Globus pallidus (tissue), 1 donor: ENCODE measurements around the gene RFT1.

Experiments used
- DNase-seq: peaks from one replicate; pipeline ENCODE4 v3.0.0-alpha.2; 2015; ENCODE audit warnings: low spot score

The RFT1 gene, protein sequence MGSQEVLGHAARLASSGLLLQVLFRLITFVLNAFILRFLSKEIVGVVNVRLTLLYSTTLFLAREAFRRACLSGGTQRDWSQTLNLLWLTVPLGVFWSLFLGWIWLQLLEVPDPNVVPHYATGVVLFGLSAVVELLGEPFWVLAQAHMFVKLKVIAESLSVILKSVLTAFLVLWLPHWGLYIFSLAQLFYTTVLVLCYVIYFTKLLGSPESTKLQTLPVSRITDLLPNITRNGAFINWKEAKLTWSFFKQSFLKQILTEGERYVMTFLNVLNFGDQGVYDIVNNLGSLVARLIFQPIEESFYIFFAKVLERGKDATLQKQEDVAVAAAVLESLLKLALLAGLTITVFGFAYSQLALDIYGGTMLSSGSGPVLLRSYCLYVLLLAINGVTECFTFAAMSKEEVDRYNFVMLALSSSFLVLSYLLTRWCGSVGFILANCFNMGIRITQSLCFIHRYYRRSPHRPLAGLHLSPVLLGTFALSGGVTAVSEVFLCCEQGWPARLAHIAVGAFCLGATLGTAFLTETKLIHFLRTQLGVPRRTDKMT

DNA sequence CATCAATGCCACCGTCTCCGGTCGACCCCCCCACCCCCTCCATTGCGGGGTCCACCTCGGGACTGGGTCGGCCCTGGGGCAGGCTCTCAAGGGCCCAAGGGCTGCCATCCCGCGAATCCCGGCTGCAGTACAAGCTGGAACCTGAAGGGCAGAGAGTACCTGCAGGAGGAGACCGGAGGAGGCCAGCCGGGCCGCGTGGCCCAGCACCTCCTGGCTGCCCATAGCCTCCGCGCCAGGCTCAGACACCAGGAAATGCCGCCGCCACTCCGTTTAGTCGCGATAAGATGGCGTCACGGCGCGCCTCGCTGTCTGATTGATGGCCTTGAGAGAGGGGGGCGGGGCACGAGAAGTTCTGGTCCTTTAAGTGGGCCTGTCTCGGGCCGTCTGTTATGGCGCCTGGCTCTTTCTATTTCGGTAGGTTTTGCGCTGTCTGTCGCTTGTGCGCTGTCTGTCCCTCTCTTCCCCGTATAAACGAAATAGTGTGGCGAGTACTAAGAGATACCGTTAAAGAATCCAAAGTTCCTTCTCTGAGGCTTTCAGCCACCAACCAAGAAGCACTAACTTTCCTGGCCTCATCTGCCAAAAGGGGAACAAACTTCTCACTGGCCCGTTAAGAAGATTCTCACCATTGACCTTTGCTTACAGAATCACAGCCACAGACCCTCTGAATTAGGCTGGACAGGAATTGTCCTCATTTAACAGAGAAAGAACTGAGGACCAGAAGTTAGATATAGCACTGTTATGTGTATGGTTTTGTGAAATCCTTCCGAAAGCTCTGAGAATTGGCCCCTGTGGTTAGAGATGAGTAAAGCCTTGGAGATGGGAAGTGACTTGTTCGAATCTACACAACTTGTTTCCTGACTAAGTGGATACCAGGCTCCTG, at the start of gene RFT1:
TSS of gene RFT1 (minus strand) at position 257 of the 883 bp plus-strand sequence. CDS start at position 222, 35 bp downstream.
- peak; percentile 94 for DNase-seq

DNA sequence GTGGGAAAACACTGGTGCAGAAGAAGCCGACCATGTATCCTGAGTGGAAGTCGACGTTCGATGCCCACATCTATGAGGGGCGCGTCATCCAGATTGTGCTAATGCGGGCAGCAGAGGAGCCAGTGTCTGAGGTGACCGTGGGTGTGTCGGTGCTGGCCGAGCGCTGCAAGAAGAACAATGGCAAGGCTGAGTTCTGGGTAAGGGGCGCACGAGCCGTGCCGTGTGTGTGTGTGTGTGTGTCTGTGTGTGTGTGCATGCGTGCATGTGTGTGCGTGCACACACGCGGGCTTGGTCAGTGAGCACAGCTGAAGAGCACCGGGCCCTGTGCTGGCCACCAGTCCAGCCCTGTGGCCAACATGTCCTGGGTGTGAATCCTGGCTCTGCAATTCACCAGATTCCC, 49.3 kb upstream of the RFT1 start:
- no peak for DNase-seq

DNA sequence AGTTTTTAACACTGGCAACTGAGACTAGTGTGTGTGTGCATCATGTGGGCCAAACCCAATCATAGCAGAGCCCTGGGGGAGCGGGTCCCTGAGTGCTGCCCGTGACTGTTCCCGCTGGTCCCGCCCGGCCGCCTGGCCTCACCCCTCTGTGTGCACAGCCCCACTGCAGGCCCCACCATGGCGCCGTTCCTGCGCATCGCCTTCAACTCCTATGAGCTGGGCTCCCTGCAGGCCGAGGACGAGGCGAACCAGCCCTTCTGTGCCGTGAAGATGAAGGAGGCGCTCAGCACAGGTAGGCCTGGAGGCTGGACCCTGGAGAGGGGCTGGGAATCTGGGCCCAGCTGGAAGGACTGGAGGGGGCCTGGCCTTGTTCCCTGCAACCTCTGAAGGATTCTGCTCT, 48.0 kb upstream of the RFT1 start:
- no peak for DNase-seq

DNA sequence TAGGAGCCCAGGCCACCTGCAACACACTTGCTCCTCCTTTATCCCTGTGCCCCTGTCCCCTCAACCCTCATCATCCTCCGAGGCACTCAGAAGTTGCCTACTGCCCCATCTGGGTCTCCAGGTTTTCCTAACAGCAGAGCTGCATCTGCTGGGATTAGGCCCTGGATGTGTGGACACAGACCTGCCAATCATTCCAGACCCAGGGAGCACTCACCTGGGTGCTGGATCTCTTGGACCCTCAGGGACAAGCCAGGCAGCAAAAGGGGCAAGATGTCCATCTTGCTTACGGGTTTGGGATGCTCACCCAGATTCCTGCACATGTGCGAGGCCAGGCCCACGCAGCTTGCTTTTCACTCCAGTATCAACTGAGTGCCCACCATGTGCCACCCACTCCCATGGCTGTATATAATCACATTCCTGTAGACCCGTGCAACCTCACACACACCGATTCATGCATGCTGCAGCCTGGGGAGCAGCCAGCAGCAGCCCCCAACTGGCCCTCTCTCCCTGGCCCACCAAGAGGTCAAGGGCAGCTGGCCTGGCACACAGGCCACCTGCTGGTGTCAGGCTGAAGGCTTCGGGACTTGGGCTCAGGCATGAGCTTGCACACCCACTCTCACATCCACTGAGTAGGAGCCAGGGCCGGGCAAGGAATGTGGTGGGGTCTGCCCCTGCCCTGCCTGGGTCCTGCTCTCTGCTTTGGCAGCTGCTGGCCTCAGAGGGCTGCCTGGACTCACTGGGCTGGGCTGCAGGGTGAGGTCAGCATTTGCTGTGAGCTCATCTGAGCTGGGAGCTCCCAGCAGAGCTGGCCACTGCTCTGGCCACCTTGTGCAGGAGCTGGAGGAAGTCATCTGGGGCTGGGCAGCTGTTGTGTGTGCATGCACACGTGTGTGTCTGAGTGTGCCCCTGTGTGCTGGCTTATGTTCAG, 45.6 kb upstream of the RFT1 start:
- no peak for DNase-seq

DNA sequence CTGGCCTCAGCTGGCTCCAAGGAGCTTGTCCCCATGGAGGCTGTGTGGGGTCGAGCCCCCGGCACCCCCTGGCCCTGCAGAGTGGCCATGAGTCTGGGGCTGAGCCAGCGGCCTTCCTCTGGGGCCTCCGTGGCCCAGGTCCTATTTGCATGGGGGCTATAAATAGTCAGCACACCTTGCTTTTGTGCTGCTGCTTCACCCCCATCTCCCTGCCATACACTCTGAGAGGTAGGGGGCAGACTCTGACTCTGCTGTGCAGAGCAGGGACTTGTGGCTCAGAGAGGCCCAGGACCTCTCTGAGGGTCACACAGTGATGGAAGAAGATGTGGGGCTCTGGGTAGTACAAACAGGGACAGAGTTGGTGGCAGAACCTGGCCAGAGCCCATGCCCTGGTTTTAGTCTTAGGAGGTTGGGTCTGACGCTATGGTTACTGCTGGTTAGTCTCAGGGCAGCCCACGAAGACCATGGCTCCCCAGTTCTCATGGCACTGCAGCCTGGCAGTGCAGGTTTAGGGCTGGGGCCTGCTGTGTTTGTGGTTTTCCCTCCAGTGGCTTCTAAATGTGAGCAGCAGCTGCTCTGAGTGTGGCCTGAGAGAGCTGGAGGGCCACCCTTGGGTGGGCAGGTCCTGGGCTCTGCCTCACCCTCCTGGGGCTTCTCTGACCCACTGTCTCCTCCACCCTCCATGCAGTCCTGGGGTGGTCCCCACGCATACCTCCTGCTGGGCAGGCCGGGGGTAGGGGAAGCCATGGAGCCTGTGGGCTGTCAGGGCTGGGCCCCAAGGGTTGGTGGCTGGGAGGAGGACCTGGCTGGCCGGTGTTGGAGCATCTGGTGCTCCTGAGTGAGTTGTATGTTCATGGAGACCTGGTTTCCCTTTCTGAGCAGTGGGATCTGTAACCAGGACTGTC, 44.4 kb upstream of the RFT1 start:
- no peak for DNase-seq

DNA sequence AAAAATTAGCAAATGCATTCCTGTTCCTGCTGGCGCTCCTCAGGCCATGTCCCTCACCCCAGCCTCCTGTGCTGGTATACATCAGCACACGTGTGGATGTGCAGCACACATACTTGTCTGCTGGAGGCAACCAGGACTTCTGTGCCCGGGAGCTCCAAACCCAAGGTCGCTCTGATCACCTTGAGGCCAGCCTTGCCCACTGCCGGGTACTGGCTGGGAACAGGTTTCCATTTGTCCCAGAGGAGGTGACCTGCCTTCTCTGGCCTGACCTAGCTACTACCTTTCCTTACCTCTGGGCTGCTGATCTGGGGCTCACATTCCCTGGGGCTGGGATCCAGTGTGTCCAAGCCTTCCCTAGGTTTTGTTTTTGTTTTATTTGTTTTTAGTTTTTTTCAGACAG, 42.9 kb upstream of the RFT1 start:
- no peak for DNase-seq

DNA sequence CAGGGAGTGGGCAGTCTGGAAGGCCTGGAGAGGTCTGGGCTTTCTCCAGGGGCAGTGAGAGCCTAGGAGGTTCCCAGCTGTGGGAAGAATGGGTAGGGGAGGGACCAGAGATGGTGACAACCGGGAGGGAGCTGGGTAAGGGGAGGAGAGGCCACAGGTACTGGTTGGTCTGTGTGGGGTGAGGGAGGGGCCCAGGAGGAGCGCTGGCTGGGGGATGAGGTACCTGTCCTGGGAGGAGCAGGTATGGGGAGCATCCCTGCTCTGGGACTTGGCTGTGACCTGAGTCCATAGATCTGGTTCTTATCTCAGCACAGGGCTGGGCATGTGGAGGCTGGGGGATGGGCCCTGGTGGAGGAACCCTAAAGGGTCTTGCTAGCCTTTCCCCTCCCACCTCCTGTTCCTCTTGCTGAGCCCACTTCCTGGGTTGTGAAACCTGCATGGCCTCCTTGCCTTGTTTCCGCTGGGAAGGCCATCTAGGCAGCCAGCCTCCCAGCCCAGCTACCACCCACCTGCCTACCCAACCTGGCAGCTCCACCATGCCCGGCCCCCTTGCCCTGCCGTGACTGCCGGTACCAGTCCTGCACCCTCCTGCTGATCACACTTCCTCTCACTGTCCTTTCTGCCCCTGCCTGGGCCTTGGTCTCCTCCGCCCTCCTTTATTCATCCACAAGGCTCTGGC, 41.7 kb upstream of the RFT1 start:
- no peak for DNase-seq

DNA sequence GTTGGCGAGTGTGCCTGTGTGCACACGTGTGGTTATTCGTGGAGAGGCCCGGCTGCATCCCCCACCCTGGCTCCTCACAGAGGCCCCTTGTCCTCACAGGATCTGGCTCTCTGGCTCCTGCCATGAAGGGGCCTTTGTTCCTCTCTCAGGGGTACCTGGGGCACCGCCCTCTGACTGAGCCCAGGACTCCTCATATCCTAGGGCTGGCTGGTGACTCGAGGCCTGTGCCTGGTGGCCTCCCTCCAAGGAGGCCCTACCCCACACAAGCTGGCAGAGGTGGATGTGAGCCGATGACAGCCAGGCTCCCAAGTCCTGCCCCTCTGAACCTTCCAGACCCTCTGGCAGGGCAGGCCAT, 40.8 kb upstream of the RFT1 start:
- no peak for DNase-seq

DNA sequence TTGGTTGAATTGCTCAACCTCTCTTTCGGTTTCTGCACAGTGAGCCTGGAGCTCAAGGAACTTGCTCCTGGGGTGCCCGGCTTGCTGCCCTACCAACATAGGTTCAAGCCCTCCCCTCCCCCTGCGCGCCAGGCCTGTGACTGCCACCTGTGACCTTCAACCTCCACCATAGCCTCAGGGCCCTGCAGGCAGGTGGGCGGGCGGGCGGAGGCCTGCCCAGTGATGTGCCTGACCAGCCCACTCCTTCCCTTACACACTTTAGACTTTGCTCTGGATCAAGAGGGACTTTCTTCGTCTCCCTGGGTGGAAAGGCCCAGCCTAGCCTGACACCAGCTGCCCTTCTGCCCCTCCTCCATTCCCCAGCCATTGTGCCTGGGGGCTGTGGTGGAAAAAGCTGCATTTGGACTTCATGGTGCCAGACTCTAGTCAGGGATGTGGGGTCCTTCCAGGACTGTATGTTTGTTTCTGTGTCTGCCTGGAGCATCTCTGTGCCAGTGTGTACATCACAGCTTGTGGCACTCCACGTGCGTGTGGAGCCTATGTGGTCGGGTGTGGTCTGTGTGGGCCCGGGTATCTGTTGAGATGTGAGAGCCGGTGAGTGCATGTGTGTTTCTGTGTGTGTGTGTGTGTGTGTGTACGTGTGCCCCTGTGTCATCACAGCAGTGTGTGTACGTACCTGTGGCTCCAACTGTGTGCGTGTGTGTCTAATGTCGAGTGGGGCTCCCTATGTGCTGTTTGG, 40.3 kb upstream of the RFT1 start:
- DNase-seq: no peak

DNA sequence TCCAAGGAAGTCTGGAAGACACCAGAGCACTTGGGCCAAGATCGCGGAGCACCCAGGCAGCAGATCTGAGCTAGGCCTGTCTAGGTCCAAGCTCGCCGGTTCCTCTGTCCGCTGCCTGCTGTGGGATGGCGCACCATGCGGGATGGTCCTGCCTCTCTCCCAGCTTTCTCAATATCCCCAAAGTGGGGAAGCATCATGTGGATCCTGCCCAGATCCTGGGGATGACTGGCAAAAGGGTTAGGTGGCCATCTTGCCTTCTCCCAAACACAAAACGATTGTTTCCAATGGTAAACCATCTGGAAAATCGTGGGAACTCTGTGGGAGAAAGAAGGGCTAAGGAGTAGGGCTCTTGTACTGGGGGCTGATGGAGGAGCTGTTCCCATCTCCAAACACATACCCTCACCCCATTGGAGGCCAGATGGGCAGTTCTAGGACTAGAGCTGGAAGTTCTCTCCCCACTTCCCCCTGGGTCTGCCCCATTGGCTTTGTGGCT, 39.6 kb upstream of the RFT1 start:
- no peak for DNase-seq

DNA sequence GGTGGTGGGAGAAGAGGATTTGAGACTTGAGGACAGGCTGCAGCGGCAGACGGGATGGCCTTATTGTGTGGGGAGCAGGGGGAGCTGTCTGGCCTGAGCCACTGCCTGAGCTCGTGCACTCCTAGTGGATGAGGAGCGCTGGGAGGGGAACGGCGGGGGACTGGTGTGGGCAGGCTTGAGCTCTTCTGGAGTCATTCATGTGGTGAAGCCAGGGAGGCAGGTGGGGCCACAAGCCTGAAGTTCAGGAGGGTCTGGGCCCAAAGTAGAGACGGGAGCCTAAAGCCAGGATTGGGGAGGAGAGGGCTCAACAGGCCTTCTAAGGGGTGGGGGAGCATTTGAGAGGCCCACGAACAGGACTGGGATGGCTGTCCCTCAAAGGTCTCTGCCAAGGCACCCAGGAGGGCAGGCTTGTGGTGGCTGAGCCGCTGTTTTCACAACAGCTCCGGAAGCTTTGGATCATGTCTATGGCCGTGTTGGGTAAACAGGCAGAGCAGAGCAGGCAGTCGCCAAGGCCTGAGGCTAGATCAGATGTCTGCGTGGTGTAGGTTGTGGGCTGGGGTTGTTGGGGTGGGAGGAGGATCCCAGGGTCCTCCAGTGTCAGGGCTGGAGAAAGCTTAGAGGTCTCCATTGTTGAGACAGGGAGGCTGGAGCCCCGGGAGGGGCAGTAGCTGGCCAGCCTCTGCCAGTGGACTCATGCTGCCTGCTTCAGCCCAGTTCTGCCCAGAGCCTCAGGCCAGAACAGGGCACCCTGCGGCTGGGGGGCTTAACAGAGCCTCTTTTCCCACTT, 39.0 kb upstream of the RFT1 start:
- no peak for DNase-seq

DNA sequence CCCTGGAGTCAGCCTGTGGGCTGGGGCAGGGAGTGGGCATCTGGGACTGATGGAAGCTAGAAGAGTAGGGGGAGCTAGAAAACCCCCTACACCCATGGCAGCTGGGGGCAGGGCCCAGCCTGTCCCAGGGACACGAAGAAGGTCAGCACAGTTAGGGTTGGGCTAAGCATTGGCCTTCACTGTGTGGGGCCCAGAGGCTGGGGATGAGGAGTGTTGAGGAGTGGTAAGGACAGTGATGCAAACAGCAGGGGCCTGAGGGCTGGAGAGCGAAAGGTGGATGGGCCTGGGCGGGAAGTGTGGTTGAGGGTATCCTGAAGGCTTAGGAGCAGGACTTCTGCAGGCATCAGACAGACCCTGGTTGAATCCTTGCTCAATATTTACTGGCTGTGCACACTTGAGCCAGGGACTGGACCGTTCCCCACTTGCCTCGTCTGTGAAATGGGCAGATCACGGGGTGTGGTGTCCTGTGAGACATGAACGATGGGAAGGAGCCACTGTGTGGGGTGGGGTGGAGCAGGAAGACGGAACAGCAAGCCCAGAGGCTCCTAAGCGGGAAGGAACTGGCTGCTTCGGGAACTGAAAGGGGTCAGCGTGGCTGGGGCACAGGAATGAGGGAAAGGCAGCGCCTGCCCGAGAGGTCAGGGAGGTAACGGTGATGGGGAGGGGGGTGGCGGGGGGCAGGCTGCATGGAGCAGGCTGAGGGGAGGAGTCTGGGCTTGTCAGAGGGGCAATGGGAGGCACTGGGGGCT, 38.1 kb upstream of the RFT1 start:
- DNase-seq: no peak

DNA sequence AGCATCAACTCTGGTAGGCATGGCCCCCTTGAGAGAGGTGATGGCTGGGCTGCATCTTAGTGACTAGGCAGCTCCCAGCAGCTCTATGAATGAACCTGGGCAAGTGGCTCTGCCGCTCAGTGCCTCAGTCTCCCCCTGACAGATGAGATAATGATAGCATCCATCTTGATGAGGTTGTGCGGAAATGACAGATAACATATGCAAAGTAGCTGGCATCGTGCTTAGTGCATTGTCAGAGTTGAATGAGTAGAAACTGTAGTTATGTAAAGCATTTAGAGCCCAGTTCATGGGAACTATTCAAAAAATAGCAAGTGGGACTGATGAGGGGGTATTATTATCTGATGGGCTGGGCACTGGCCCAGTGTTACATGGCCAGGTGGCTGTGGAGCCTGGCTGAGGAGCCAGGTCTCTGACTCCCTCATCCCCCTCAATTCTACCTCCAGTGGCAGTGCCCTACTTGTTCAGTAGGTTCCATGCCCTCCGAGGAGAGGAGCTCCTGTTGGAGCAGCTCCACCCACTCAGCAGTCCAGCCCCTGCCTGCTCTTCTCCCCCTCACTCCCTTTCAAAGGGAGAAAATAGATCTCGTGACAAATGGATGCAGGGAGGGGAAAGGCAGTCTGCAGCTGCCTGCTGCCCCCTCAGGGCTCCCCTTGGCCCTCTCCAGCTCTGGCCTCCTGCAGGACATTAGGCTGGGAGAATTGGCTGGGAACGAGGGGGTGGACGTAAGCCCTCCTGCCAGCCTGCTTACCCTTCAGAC, 37.4 kb upstream of the RFT1 start:
- DNase-seq: no peak

DNA sequence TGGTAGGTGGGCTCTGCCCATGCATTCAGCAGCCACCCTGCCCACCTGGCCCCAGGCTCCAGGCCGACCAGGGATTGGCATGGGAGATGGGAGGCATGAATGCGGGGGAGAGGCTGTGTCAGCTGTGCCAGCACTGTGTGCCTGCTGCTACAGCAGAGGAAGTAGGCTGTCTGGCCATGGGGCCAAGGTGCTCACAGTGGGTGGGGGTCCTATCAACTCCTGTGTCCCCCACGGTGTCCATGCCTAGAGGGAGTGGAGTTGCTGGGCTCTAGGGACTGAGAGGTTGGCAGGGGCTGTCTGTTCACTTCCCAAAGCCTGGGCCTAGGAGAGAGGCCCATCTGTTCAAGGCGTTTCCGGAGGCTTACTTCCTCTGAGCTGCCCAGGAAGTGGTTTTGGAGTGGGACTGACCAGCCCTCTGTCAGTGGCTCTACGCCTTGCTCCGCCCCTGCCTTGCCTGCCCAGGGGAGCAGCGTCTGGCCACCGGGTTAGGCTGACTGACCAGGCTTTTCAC, 36.6 kb upstream of the RFT1 start:
- DNase-seq: peak; percentile 69

DNA sequence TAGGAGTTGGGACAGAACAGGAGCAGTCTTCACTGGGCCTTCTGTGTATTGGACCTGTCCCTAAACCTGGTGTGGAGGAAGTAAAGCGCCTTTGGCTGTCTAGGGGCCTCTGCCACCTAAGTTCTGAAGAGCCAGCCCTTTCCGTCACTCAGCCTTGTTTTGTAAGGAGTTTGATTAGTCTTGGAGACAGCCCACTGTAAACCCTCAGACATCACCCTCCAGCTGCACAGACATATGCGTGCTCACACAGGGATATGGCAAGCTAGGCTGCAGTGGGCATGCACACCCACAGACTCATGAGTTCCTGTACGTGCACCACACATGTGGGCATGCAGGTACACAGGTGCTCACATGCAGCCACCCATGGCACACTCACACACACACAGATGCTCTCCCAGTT, 36.0 kb upstream of the RFT1 start:
- DNase-seq: no peak

DNA sequence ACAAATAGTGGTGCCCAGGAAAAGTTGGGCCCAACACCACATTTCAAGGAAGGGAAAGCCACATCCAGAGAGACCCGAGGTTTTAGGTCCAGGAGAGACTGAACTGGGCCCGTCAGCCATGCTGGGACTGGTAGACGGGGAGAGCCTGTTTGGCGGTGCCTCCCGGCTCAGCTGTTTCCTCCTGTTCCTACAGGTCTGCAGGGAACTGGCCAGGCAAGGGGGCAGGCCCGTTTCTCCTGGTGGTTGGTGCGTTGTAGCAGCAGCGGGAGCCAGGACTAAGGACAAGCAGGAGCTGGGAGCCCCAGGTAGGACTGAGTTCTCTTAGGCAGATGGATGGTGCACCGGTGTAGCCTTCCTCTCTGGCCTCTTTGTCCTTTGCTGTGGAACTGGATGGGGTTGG, 34.7 kb upstream of the RFT1 start:
- DNase-seq: no peak
